Thoracic aorta (tissue), 2 donors: Measurements from ENCODE around the gene MRM2. TPM values are rescaled to one million over a fixed set of nuclear protein-coding genes. Genes with fewer than 3 reads are reported as not detected.
A peak's percentile ranks its signal among the peaks of the same experiment; 100 is the strongest.

ENCODE experiments used
- ATAC-seq: fragments of 150-250 bp; one replicate; pipeline ENCODE4 v1.8.0; 2017; ENCODE audit warnings: low read depth; ENCODE audit not compliant: insufficient number of reproducible peaks, low FRiP score
- DNase-seq: peaks from one replicate; pipeline ENCODE4 v3.0.0-alpha.2; 2020; ENCODE audit warnings: low spot score
- H3K27ac ChIP-seq, 2 donors: fragments of 200-600 bp; sonication (generic); 1 replicate in 1 of 2; 2 replicates in 1 of 2; pipeline ENCODE4 v1.5.1; 2016; ENCODE audit warnings: mild to moderate bottlenecking in 2 of 2, moderate library complexity in 2 of 2
- H3K27me3 ChIP-seq: fragments of 200-600 bp; sonication (generic); replicated peaks from 2 replicates; pipeline ENCODE4 v1.6.0; 2016; ENCODE audit warnings: mild to moderate bottlenecking; ENCODE audit not compliant: insufficient read depth
- H3K36me3 ChIP-seq: fragments of 200-600 bp; sonication (generic); one replicate; pipeline ENCODE4 v1.5.1; 2016
- H3K4me1 ChIP-seq, 2 donors: fragments of 200-600 bp; sonication (generic); 1 replicate in 1 of 2; 2 replicates in 1 of 2; pipeline versions ENCODE4 v1.5.1 to v1.6.0; 2016; ENCODE audit warnings: low read depth in 2 of 2, mild to moderate bottlenecking in 1 of 2; ENCODE audit not compliant: control insufficient read depth in 1 of 2
- H3K4me3 ChIP-seq: fragments of 200-600 bp; sonication (generic); 2 replicates; pipeline ENCODE4 v1.5.1; 2016; ENCODE audit warnings: mild to moderate bottlenecking
- H3K9me3 ChIP-seq: fragments of 200-600 bp; sonication (generic); 2 replicates; pipeline ENCODE4 v1.5.1; 2016
- total RNA-seq, 2 donors: library from RNA; depleted of rRNA; stranded (reverse); fragments of >200 nt; gene quantifications; one replicate each; pipeline versions ENCODE4 v1.1.0 to v1.2.3, GENCODE V29; 2016
- TF ChIP-seq, protein P1 (sequence below): fragments of 200-600 bp; sonication (generic); IDR thresholded peaks from one replicate; pipeline ENCODE4 v1.5.1; 2019; ENCODE audit warnings: antibody characterized with exemption

MRM2 gene
- total RNA-seq, 2 donors from 2014 or later: 12.5 to 16.6 TPM

DNA sequence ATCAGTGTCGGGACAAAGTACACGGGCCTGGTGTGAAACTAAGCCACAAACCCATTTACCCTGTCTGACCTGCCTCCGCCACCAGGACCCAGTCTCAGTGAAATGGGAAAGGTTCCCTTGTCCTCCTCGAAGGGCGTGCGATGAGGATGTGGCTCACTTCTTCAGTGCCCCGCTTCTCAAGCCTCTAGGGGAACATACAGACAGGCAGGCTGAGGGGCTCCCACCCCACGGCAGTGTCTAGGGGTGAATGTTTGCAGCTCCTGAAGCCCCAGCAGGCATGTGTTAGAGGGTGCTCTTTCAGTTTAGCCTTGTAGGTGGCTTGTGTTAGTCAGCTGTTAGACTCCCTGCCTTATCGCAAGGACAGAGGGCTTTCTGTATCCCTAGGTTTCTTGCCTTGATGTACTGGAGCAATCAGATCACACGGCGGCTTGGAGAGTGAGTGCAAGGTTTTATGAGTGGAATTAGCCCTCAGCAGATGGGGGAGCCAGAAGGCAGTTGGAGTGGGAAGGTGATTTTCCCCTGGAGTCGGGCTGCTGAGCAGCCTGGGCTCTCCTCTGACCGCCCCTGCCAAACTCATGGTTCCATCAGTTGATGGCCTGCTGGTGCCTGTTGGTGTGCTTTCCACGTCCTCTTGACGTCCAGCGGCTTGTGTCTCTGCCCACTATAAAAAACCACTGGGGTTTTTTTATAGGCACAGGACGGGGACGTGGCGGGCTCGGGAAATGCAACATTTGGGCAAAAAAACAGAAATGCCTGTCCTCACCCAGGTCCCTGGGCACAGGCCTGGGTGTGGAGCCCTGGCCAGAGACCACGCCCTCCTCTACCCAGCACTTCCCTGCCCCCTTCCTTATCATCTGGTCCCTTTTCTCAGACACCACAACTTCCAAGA is 780 bp upstream of the MRM2 start:
- ATAC-seq: no peak
- no peak for DNase-seq
- no peaks in the 10 kb centered on the region for H3K9me3 ChIP-seq
- peak overlapping the region in 1 of 2 donors; percentile 4 for H3K27ac ChIP-seq
- H3K27me3 ChIP-seq: no peaks in the 10 kb centered on the region
- H3K36me3 ChIP-seq: peaks cover 16% of the 10 kb centered on the region
- H3K4me1 ChIP-seq: peaks cover 12 to 23% of the 10 kb centered on the region in 2 donors
- H3K4me3 ChIP-seq: peak overlapping the region; percentile 79
- TF ChIP-seq, protein P1, sequence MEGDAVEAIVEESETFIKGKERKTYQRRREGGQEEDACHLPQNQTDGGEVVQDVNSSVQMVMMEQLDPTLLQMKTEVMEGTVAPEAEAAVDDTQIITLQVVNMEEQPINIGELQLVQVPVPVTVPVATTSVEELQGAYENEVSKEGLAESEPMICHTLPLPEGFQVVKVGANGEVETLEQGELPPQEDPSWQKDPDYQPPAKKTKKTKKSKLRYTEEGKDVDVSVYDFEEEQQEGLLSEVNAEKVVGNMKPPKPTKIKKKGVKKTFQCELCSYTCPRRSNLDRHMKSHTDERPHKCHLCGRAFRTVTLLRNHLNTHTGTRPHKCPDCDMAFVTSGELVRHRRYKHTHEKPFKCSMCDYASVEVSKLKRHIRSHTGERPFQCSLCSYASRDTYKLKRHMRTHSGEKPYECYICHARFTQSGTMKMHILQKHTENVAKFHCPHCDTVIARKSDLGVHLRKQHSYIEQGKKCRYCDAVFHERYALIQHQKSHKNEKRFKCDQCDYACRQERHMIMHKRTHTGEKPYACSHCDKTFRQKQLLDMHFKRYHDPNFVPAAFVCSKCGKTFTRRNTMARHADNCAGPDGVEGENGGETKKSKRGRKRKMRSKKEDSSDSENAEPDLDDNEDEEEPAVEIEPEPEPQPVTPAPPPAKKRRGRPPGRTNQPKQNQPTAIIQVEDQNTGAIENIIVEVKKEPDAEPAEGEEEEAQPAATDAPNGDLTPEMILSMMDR: peak; percentile 6

- Histone ChIP-seq H3K27me3 (no peaks in the 10 kb centered on the region), H3K9me3 (no peaks in the 10 kb centered on the region), H3K4me3 (no peak overlapping the region), H3K27ac (no peak overlapping the region), H3K36me3 (peaks cover 28% of the 10 kb centered on the region), H3K4me1 (peaks cover 12 to 23% of the 10 kb centered on the region in 2 donors)
- ATAC-seq (no peak), DNase-seq (no peak)
- TF ChIP-seq, protein P1: no peak
Measured at GRCh38 chr7:2239242-2239641, 2.8 kb downstream of the MRM2 start.

GRCh38 chr7:2237109-2237602 is 4.8 kb downstream of the MRM2 start:
- Histone ChIP-seq H3K4me1 (peaks cover 15 to 24% of the 10 kb centered on the region in 2 donors), H3K36me3 (peaks cover 28% of the 10 kb centered on the region), H3K27me3 (no peaks in the 10 kb centered on the region), H3K9me3 (no peaks in the 10 kb centered on the region), H3K4me3 (no peak overlapping the region), H3K27ac (peak overlapping the region in 1 of 2 donors; percentile 54)
- no peak for ATAC-seq
- TF ChIP-seq, protein P1: no peak
- no peak for DNase-seq

DNA sequence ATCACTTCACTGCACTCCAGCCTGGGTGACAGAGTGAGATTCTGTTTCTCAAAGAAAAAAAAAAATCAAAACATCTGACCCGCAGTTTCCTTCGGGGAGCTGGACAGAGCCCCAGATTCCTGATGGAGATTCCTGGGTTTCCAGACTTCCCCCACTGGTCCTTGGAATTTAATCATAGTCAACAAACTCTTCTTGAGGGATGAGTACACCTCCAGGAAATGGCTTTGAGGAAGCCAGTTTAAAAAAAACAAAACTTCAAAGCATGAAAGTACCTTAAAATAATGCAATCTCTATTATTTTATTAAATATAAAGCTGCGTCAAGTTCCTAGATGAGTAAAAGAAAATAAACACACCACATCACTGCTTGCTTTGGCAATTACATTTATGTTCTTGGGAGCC is 8.1 kb downstream of the MRM2 start:
- H3K27ac ChIP-seq: no peak overlapping the region
- no peaks in the 10 kb centered on the region for H3K9me3 ChIP-seq
- TF ChIP-seq, protein P1: no peak
- H3K36me3 ChIP-seq: peaks cover 25% of the 10 kb centered on the region
- H3K4me1 ChIP-seq: peaks cover 15 to 36% of the 10 kb centered on the region in 2 donors
- no peaks in the 10 kb centered on the region for H3K27me3 ChIP-seq
- DNase-seq (no peak), ATAC-seq (no peak)
- H3K4me3 ChIP-seq: no peak overlapping the region

DNA sequence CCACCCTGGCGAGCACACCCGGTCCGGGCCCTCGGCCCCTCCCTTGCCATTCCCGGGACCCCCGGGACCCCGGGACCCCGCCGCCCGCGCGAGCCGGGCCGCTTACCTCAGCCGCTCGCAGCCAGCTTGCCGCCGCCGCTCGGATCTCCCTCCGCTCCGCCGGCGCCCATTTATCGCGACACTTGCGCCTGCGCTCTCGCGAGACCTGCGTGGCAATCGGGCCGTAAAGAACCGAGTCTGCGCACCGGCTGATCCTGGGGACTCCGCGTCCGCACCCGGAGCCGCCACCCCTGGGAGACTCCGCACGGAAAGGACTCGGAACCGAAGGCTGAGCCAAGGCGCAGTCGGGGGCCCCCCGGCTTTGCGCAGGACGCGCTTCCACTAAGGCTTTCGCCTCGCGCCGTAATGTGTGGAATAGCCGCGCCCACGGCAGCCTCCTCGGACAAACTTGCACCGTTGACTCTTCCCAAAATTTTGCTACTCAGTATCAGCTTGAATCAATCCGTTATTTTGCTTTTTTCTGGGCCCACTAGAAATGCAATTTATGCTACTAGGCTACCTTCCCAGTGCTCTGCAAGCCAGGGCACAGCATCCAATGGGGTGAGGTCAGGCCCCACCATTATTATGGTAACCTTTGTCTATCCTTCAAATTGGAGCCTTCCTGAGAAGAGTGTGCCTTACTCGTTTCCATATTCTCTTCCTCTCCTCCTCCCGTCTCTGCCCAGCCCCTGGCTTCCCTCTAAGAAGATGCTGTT is 9.1 kb downstream of the MRM2 start, which contains the start of gene MAD1L1:
Gene MAD1L1, minus strand, starts transcription at position 180 of the 755 bp plus-strand sequence. CDS start 2,812 bp downstream, outside the sequence.
- Histone ChIP-seq H3K27ac (peak within 1 kb of the TSS in 1 of 2 donors; percentile 32), H3K27me3 (no peaks in the 10 kb centered on the region), H3K9me3 (no peaks in the 10 kb centered on the region), H3K36me3 (peaks cover 17% of the 10 kb centered on the region), H3K4me1 (peaks cover 15 to 36% of the 10 kb centered on the region in 2 donors), H3K4me3 (peak within 1 kb of the TSS; percentile 96)
- TF ChIP-seq, protein P1: no peak
- peak; percentile 47 for DNase-seq
- ATAC-seq: peak; percentile 86
